H1 (cell line): ENCODE results near the gene COG7. TPM values are rescaled to one million over a fixed set of nuclear protein-coding genes. Genes with fewer than 3 reads are reported as not detected.
A peak's percentile ranks its signal among the peaks of the same experiment; 100 is the strongest.

Experiments
- CTCF ChIA-PET: fragments of 300-600 bp; sonication (Branson Sonifier 250); formaldehyde crosslinking; loops from one replicate; lab custom pipeline; 2021; ENCODE audit not compliant: partially characterized antibody; lab: Charles Lee
- POLR2A ChIA-PET: fragments of 300-600 bp; sonication (Branson Sonifier 250); formaldehyde crosslinking; loops from one replicate; lab custom pipeline; 2021; ENCODE audit warnings: inconsistent platforms; ENCODE audit not compliant: partially characterized antibody; lab: Charles Lee
- DNase-seq, 2 experiments: peaks; one replicate each; pipeline versions ENCODE4 v3.0.0 to v3.0.0-alpha.2; 2010 to 2022; ENCODE audit warnings: low spot score in 2 of 2, low read depth in 1 of 2, mixed read lengths in 1 of 2
- FAIRE-seq: peaks from 2 replicates; lab custom pipeline; 2011; peaks lifted over from hg19 to GRCh38; lab: Jason Lieb, UNC
- H2AFZ ChIP-seq: 2 replicates; pipeline ENCODE4 v1.8.1; 2012; ENCODE audit warnings: low read length, inconsistent platforms
- H2AK5ac ChIP-seq: 2 replicates; pipeline ENCODE4 v1.6.1; 2013; ENCODE audit warnings: low read depth, low read length
- H2BK120ac ChIP-seq: replicated peaks from 2 replicates; pipeline ENCODE3; 2013; ENCODE audit warnings: low read depth, low read length, inconsistent platforms
- H2BK12ac ChIP-seq: 2 replicates; pipeline ENCODE4 v1.6.1; 2013; ENCODE audit warnings: low read depth, low read length
- H2BK15ac ChIP-seq: 2 replicates; pipeline ENCODE4 v1.6.1; 2013; ENCODE audit warnings: low read length
- H2BK20ac ChIP-seq: 2 replicates; pipeline ENCODE4 v1.6.1; 2013; ENCODE audit warnings: low read length
- H2BK5ac ChIP-seq: 2 replicates; pipeline ENCODE4 v1.6.1; 2013; ENCODE audit warnings: low read depth, low read length
- H3K14ac ChIP-seq: 2 replicates; pipeline ENCODE4 v1.6.1; 2013; ENCODE audit warnings: inconsistent platforms; ENCODE audit not compliant: insufficient read length
- H3K18ac ChIP-seq: 2 replicates; pipeline ENCODE4 v1.6.1; 2013; ENCODE audit warnings: low read length; ENCODE audit errors: extremely low read depth
- H3K23ac ChIP-seq: 2 replicates; pipeline ENCODE4 v1.6.1; 2013; ENCODE audit warnings: inconsistent platforms; ENCODE audit not compliant: insufficient read length
- H3K23me2 ChIP-seq: 2 replicates; pipeline ENCODE4 v1.6.1; 2013; ENCODE audit warnings: low read depth, low read length
- H3K27ac ChIP-seq: 2 replicates; pipeline ENCODE4 v1.6.1; 2011; ENCODE audit warnings: low read depth, low read length, inconsistent platforms
- H3K27me3 ChIP-seq, 4 experiments: replicated peaks in 1 of 4; 1 replicate in 1 of 4; 2 replicates in 3 of 4; pipeline versions ENCODE4 v1.6.1 to v1.8.1; 2011 to 2013; ENCODE audit warnings: low read length in 3 of 4, mild to moderate bottlenecking in 3 of 4, inconsistent platforms in 2 of 4, mixed read lengths in 2 of 4, moderate library complexity in 1 of 4; ENCODE audit not compliant: control insufficient read depth in 3 of 4, insufficient read depth in 3 of 4; ENCODE audit errors: extremely low read depth in 1 of 4
- H3K36me3 ChIP-seq, 4 experiments: 2 replicates each; pipeline versions ENCODE4 v1.6.1 to v1.8.1; 2011 to 2013; ENCODE audit warnings: mild to moderate bottlenecking in 4 of 4, low read length in 3 of 4, moderate library complexity in 2 of 4, control low read depth in 1 of 4, inconsistent platforms in 1 of 4; ENCODE audit not compliant: insufficient read depth in 4 of 4, control insufficient read depth in 2 of 4
- H3K4ac ChIP-seq: replicated peaks from 2 replicates; pipeline ENCODE3; 2013; ENCODE audit warnings: low read length, low read depth, mixed read lengths, inconsistent platforms; ENCODE audit not compliant: insufficient read length
- H3K4me1 ChIP-seq, 4 experiments: replicated peaks in 1 of 4; 1 replicate in 1 of 4; 2 replicates in 3 of 4; pipeline versions ENCODE4 v1.6.1 to v1.8.1; 2011 to 2013; ENCODE audit warnings: low read length in 3 of 4, inconsistent platforms in 2 of 4, mixed read lengths in 1 of 4; ENCODE audit not compliant: insufficient read depth in 4 of 4, control insufficient read depth in 3 of 4
- H3K4me2 ChIP-seq, 2 experiments: 2 replicates each; pipeline versions ENCODE4 v1.6.1 to v1.8.1; 2011 to 2013; ENCODE audit warnings: low read depth in 2 of 2, low read length in 2 of 2, control low read depth in 1 of 2, inconsistent platforms in 1 of 2, mild to moderate bottlenecking in 1 of 2; ENCODE audit not compliant: insufficient read depth in 1 of 2
- H3K4me3 ChIP-seq, 4 experiments: fragments of 200-600, 300-600 bp in 1 of 4; sonication (generic), shearing (Covaris generic), sonication (Bioruptor Twin) in 1 of 4; 2 replicates each; pipeline versions ENCODE4 v1.5.1 to v1.8.1; 2011 to 2016; ENCODE audit warnings: low read length in 4 of 4, low read depth in 3 of 4, control low read depth in 2 of 4, inconsistent platforms in 2 of 4, mild to moderate bottlenecking in 2 of 4, mixed read lengths in 1 of 4, moderate library complexity in 1 of 4; ENCODE audit not compliant: insufficient read depth in 2 of 4; ENCODE audit errors: extremely low read depth in 1 of 4
- H3K56ac ChIP-seq: replicated peaks from 2 replicates; pipeline ENCODE3; 2013; ENCODE audit warnings: low read depth, mild to moderate bottlenecking, mixed read lengths, low read length, inconsistent platforms; ENCODE audit not compliant: insufficient read length
- H3K79me1 ChIP-seq: 2 replicates; pipeline ENCODE4 v1.6.1; 2013; ENCODE audit warnings: low read depth, low read length, control low read depth
- H3K79me2 ChIP-seq, 2 experiments: 2 replicates each; pipeline versions ENCODE4 v1.6.1 to v1.8.1; 2012 to 2013; ENCODE audit warnings: low read length in 2 of 2, mild to moderate bottlenecking in 2 of 2, inconsistent platforms in 1 of 2; ENCODE audit not compliant: insufficient read depth in 2 of 2, control insufficient read depth in 1 of 2
- H3K9ac ChIP-seq, 4 experiments: replicated peaks in 1 of 4; 1 replicate in 1 of 4; 2 replicates in 3 of 4; pipeline versions ENCODE4 v1.6.1 to v1.8.1; 2011 to 2013; ENCODE audit warnings: low read depth in 3 of 4, low read length in 3 of 4, control low read depth in 2 of 4, mild to moderate bottlenecking in 2 of 4, moderate library complexity in 2 of 4, inconsistent platforms in 1 of 4; ENCODE audit errors: extremely low read depth in 1 of 4
- H3K9me3 ChIP-seq, 2 experiments: 2 replicates each; pipeline versions ENCODE4 v1.6.1 to v1.8.1; 2012 to 2013; ENCODE audit warnings: mild to moderate bottlenecking in 2 of 2, moderate library complexity in 2 of 2, control low read depth in 1 of 2, inconsistent platforms in 1 of 2, low read depth in 1 of 2, low read length in 1 of 2, mixed read lengths in 1 of 2; ENCODE audit not compliant: insufficient read depth in 2 of 2
- H4K20me1 ChIP-seq, 2 experiments: replicated peaks in 1 of 2; 2 replicates each; pipeline versions ENCODE3 to v1.8.1; 2011 to 2013; ENCODE audit warnings: inconsistent platforms in 2 of 2, low read length in 2 of 2, mild to moderate bottlenecking in 1 of 2; ENCODE audit not compliant: insufficient read depth in 2 of 2, control insufficient read depth in 1 of 2
- H4K5ac ChIP-seq: 2 replicates; pipeline ENCODE4 v1.6.1; 2013; ENCODE audit warnings: low read length, low read depth, mixed read lengths, inconsistent platforms; ENCODE audit not compliant: insufficient read length
- H4K8ac ChIP-seq: 2 replicates; pipeline ENCODE4 v1.8.0; 2013; ENCODE audit warnings: mild to moderate bottlenecking, moderate library complexity, low read length, inconsistent platforms; ENCODE audit not compliant: insufficient read depth; ENCODE audit errors: extremely low read depth
- H4K91ac ChIP-seq: replicated peaks from 2 replicates; pipeline ENCODE3; 2013; ENCODE audit warnings: low read length, mixed read lengths, inconsistent platforms; ENCODE audit not compliant: insufficient read length
- CHD1 ChIP-seq: IDR thresholded peaks from 2 replicates; pipeline ENCODE4 v1.6.1; 2012; ENCODE audit warnings: low read depth, low read length, improper control_type of control experiment
- CTBP2 ChIP-seq: IDR thresholded peaks from 2 replicates; pipeline ENCODE4 v1.7.0; 2011; ENCODE audit warnings: borderline replicate concordance, mild to moderate bottlenecking, moderate library complexity, mixed read lengths, low read length; ENCODE audit not compliant: insufficient read depth, insufficient read length
- GTF2F1 ChIP-seq: IDR thresholded peaks from 2 replicates; pipeline ENCODE4 v1.6.1; 2012; ENCODE audit warnings: low read depth, low read length, improper control_type of control experiment, borderline replicate concordance
- JUN ChIP-seq: IDR thresholded peaks from 2 replicates; pipeline ENCODE4 v1.6.1; 2011; ENCODE audit warnings: low read depth, mild to moderate bottlenecking, improper control_type of control experiment, low read length
- RXRA ChIP-seq: IDR thresholded peaks from 2 replicates; pipeline ENCODE4 v1.6.1; 2011; ENCODE audit warnings: low read depth, mild to moderate bottlenecking, low read length, moderate library complexity; ENCODE audit not compliant: insufficient read depth
- SUZ12 ChIP-seq: fragments of 200-600 bp; sonication (generic); IDR thresholded peaks from 2 replicates; pipeline ENCODE4 v1.6.1; 2012; ENCODE audit warnings: mild to moderate bottlenecking, inconsistent platforms, low read length, moderate library complexity, mixed read lengths
- TAF1 ChIP-seq: IDR thresholded peaks from 2 replicates; pipeline ENCODE4 v1.6.1; 2011; ENCODE audit warnings: mild to moderate bottlenecking, low read depth, low read length
- WGBS, 2 experiments: shearing (Covaris generic) in 1 of 2; methylation state at CpG; one replicate each; pipeline versions ENCODE4 v1.1.6 to v1.1.7; 2013 to 2015; ENCODE audit warnings: low lambda C conversion rate in 2 of 2, mixed read lengths in 2 of 2, inconsistent platforms in 1 of 2, low coverage in 1 of 2, missing lambda C conversion rate in 1 of 2; ENCODE audit not compliant: insufficient replicate concordance in 2 of 2, insufficient coverage in 1 of 2, insufficient read length in 1 of 2; ENCODE audit errors: extremely low coverage in 1 of 2, missing lambda C conversion rate in 1 of 2; 5-methylcytosine and 5-hydroxymethylcytosine counted together
- polyA plus RNA-seq, 7 experiments: library from polyadenylated mRNA; depleted of rRNA in 3 of 7; stranded (reverse) in 5 of 7; unstranded in 2 of 7; fragments of >200 nt in 5 of 7; fragments of 200-250 nt in 2 of 7; gene quantifications; 1 replicate in 5 of 7; 2 replicates in 1 of 7; 4 replicates in 1 of 7; pipeline versions ENCODE4 v1.2.1 to v1.2.3, GENCODE V29; 2011 to 2013; ENCODE audit warnings: missing spikeins in 2 of 7, mixed read lengths in 2 of 7
- total RNA-seq: library from RNA; stranded (reverse); fragmentation: NEBNext Ultra II Directional; extraction: Animal tissue kit (Norgen Biotek cat#: 25700); gene quantifications from 2 replicates; pipeline ENCODE4 v1.2.1, GENCODE V29; 2021
- TF ChIP-seq, protein P1 (sequence below): IDR thresholded peaks from 2 replicates; pipeline ENCODE4 v1.6.1; 2012; ENCODE audit warnings: inconsistent platforms
- TF ChIP-seq, protein P2 (sequence below): IDR thresholded peaks from 2 replicates; pipeline ENCODE4 v1.6.1; 2012; ENCODE audit warnings: low read length, inconsistent platforms

Gene COG7
- total and polyA plus RNA-seq, 2 of the 8 experiments (the other 6 are each of a cell fraction or from before 2014, with no cell fraction given) = 17.2 to 40.4 TPM

DNA sequence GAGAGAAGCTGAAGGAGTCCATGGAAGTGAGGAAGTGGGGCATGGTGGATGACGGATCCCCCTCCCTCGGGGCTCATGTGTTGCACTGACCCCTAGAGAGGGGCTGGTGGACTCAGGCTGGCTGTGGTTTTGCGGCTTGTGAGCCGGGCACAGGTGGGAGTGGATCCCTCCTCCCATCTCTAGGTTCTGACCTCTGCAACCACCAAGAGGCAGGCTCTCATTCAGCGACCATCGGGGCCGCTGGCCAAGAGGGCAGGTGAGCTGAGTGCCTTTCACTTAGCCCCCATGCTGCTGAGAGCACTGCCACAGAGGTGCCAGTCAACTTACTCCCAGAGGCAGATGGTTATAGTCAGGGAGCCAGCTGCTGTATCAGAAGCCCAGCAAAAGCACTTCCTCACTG lies 83.6 kb downstream of the COG7 start:
- no peak overlapping the region for H3K4ac ChIP-seq
- H2BK5ac ChIP-seq = no peak overlapping the region
- no peaks in the 10 kb centered on the region for H3K79me1 ChIP-seq
- H3K56ac ChIP-seq = no peak overlapping the region
- no peak overlapping the region for H4K8ac ChIP-seq
- FAIRE-seq (no peak), DNase-seq (no peak)
- H3K9ac ChIP-seq = no peak overlapping the region
- H2BK15ac ChIP-seq = no peak overlapping the region
- no peak overlapping the region for H4K91ac ChIP-seq
- no peak for TF ChIP-seq SUZ12
- no peak for TF ChIP-seq CTBP2
- no peak for TF ChIP-seq CHD1
- TF ChIP-seq RXRA = no peak
- TF ChIP-seq, protein P1, sequence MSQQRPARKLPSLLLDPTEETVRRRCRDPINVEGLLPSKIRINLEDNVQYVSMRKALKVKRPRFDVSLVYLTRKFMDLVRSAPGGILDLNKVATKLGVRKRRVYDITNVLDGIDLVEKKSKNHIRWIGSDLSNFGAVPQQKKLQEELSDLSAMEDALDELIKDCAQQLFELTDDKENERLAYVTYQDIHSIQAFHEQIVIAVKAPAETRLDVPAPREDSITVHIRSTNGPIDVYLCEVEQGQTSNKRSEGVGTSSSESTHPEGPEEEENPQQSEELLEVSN = no peak
- no peak for TF ChIP-seq JUN
- no peak for TF ChIP-seq TAF1
- TF ChIP-seq GTF2F1 = no peak
- TF ChIP-seq, protein P2, sequence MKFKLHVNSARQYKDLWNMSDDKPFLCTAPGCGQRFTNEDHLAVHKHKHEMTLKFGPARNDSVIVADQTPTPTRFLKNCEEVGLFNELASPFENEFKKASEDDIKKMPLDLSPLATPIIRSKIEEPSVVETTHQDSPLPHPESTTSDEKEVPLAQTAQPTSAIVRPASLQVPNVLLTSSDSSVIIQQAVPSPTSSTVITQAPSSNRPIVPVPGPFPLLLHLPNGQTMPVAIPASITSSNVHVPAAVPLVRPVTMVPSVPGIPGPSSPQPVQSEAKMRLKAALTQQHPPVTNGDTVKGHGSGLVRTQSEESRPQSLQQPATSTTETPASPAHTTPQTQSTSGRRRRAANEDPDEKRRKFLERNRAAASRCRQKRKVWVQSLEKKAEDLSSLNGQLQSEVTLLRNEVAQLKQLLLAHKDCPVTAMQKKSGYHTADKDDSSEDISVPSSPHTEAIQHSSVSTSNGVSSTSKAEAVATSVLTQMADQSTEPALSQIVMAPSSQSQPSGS = no peak
- H3K23me2 ChIP-seq = no peaks in the 10 kb centered on the region
- H2BK20ac ChIP-seq = no peak overlapping the region
- H3K79me2 ChIP-seq = no peaks in the 10 kb centered on the region
- no peaks in the 10 kb centered on the region for H3K27me3 ChIP-seq
- H3K4me1 ChIP-seq = peaks cover 0 to 2% (median 0%) of the 10 kb centered on the region in 4 experiments; a peak in 1 of 7 replicates
- H2AFZ ChIP-seq = no peak overlapping the region
- no peak overlapping the region for H3K14ac ChIP-seq
- ChIA-PET CTCF (interaction anchor here (0.7 to 3.7 kb wide), 7 partner anchors 11 to 64 kb away, joined by 3 to 18 read pairs (median 3); no protein-coding TSS in a partner anchor), POLR2A (interaction anchor here (0.9 to 1.4 kb wide), 2 partner anchors 30 to 131 kb away, joined by 3 read pairs; no protein-coding TSS in a partner anchor)
- no peaks in the 10 kb centered on the region for H3K9me3 ChIP-seq
- no peak overlapping the region for H3K4me3 ChIP-seq
- H3K4me2 ChIP-seq = no peak overlapping the region
- WGBS, 2 experiments = 92% methylated on average over 7 of the region's 7 CpGs; no CpG with 5 or more reads in 1 of the 2 experiments
- H4K5ac ChIP-seq = no peak overlapping the region
- H2BK12ac ChIP-seq = 0 out of 2 replicates have a peak overlapping the region, but pooled peaks have one; percentile 9
- H4K20me1 ChIP-seq = peaks cover 0 to 1% of the 10 kb centered on the region in 2 experiments
- H3K36me3 ChIP-seq = no peaks in the 10 kb centered on the region
- no peak overlapping the region for H2BK120ac ChIP-seq
- no peak overlapping the region for H3K23ac ChIP-seq
- H2AK5ac ChIP-seq = no peak overlapping the region
- H3K27ac ChIP-seq = no peak overlapping the region
- H3K18ac ChIP-seq = no peak overlapping the region
